DOHH2 (cell line): ENCODE measurements around the gene BCL2.

ENCODE experiments used
- H3F3A ChIP-seq: fragments of 200-600 bp; sonication (generic), shearing (Covaris generic); 2 replicates; pipeline ENCODE4 v1.6.0; 2016; ENCODE audit warnings: antibody characterized with exemption, mild to moderate bottlenecking; ENCODE audit not compliant: control insufficient read depth, insufficient read depth
- H3K27ac ChIP-seq: fragments of 200-600 bp; sonication (generic); 2 replicates; pipeline ENCODE4 v1.5.1; 2014; ENCODE audit warnings: low read depth, mild to moderate bottlenecking, low read length, moderate library complexity
- H3K27me3 ChIP-seq: fragments of 200-600 bp; sonication (generic); 2 replicates; pipeline ENCODE4 v1.6.1; 2014; ENCODE audit warnings: mild to moderate bottlenecking, low read length, mixed read lengths; ENCODE audit not compliant: control insufficient read depth
- H3K36me3 ChIP-seq: fragments of 200-600 bp; sonication (generic); 2 replicates; pipeline ENCODE4 v1.6.1; 2014; ENCODE audit warnings: mild to moderate bottlenecking, low read length, moderate library complexity, mixed read lengths; ENCODE audit not compliant: control insufficient read depth
- H3K4me1 ChIP-seq: fragments of 200-600 bp; sonication (generic); 2 replicates; pipeline ENCODE4 v1.6.1; 2014; ENCODE audit warnings: mild to moderate bottlenecking, low read length, mixed read lengths; ENCODE audit not compliant: control insufficient read depth
- H3K4me2 ChIP-seq: fragments of 200-600 bp; sonication (generic); 2 replicates; pipeline ENCODE4 v1.6.0; 2014; ENCODE audit warnings: mild to moderate bottlenecking, low read length, moderate library complexity
- H3K4me3 ChIP-seq: fragments of 200-600 bp; sonication (generic); 2 replicates; pipeline ENCODE4 v1.5.1; 2014; ENCODE audit warnings: mild to moderate bottlenecking, low read length, mixed read lengths
- H3K79me2 ChIP-seq: fragments of 200-600 bp; sonication (generic); 2 replicates; pipeline ENCODE4 v1.6.1; 2014; ENCODE audit warnings: mild to moderate bottlenecking, low read length, mixed read lengths; ENCODE audit not compliant: control insufficient read depth
- H3K9me2 ChIP-seq: fragments of 200-600 bp; sonication (generic); replicated peaks from 2 replicates; pipeline ENCODE4 v1.6.1; 2014; ENCODE audit warnings: mild to moderate bottlenecking, low read length, mixed read lengths; ENCODE audit not compliant: control insufficient read depth
- H3K9me3 ChIP-seq: fragments of 200-600 bp; sonication (generic); 2 replicates; pipeline ENCODE4 v1.6.1; 2014; ENCODE audit warnings: antibody characterized with exemption, low read length, mixed read lengths; ENCODE audit not compliant: control insufficient read depth, insufficient read depth
- H4K20me1 ChIP-seq: fragments of 200-600 bp; sonication (generic); 2 replicates; pipeline ENCODE4 v1.6.0; 2014; ENCODE audit warnings: low read depth, mild to moderate bottlenecking, antibody characterized with exemption, low read length, moderate library complexity; ENCODE audit not compliant: control insufficient read depth, insufficient read depth
- EZH2phosphoT487 ChIP-seq: fragments of 200-600 bp; sonication (generic); IDR thresholded peaks from 2 replicates; pipeline ENCODE4 v1.6.1; 2017; ENCODE audit warnings: borderline replicate concordance, mild to moderate bottlenecking, antibody characterized with exemption, low read length, moderate library complexity, mixed read lengths
- TF ChIP-seq, protein P1 (sequence below): fragments of 200-600 bp; sonication (generic); IDR thresholded peaks from one replicate; pipeline ENCODE4 v1.5.1; 2014; ENCODE audit warnings: antibody characterized with exemption, mild to moderate bottlenecking, low read depth, low read length; ENCODE audit not compliant: poor library complexity, severe bottlenecking

Gene BCL2

DNA sequence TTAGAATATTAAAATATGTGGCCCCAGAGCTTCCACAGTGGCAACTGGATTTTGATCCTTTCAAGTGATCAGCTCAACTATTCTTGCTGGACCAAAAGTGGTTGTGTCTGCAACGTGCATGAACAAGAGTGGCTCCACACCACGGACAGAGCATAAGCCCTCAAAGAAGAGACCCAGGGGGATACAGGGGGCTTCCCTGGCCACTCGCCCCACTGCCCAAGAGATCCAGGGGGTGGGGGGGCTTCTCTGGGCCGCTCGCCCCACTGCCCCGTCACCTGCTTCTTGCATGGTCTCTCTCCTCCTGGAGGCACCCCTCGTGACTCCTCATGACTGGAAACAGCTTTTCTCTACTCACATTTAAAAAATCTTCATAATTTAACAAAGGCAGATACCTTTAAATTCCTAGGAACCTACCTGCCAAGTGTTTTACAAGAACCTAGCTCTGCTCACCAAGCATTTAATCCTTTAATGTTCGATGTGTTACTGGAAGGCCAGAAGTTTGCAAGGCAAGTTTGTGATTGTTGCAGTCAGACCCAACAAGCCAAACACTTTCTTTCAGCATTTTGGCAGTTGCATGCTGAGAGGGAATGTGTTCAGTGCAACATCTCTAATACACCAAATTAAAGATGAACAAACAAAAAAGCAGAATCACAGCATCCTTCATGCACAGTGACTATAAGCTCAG is 174.3 kb downstream of the BCL2 start:
- peaks cover 55% of the 10 kb centered on the region for H3K36me3 ChIP-seq
- H3K9me3 ChIP-seq, result peaks cover 8% of the 10 kb centered on the region
- H3K4me2 ChIP-seq, result peak overlapping the region; percentile 94
- H4K20me1 ChIP-seq, result no peaks in the 10 kb centered on the region
- peak overlapping the region; percentile 74 for H3K4me3 ChIP-seq
- TF ChIP-seq EZH2phosphoT487, result no peak
- TF ChIP-seq, protein P1, sequence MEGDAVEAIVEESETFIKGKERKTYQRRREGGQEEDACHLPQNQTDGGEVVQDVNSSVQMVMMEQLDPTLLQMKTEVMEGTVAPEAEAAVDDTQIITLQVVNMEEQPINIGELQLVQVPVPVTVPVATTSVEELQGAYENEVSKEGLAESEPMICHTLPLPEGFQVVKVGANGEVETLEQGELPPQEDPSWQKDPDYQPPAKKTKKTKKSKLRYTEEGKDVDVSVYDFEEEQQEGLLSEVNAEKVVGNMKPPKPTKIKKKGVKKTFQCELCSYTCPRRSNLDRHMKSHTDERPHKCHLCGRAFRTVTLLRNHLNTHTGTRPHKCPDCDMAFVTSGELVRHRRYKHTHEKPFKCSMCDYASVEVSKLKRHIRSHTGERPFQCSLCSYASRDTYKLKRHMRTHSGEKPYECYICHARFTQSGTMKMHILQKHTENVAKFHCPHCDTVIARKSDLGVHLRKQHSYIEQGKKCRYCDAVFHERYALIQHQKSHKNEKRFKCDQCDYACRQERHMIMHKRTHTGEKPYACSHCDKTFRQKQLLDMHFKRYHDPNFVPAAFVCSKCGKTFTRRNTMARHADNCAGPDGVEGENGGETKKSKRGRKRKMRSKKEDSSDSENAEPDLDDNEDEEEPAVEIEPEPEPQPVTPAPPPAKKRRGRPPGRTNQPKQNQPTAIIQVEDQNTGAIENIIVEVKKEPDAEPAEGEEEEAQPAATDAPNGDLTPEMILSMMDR, result no peak
- peaks cover 64% of the 10 kb centered on the region for H3F3A ChIP-seq
- H3K27me3 ChIP-seq, result no peaks in the 10 kb centered on the region
- peaks cover 96% of the 10 kb centered on the region for H3K79me2 ChIP-seq
- H3K27ac ChIP-seq, result peak overlapping the region; percentile 94
- no peaks in the 10 kb centered on the region for H3K9me2 ChIP-seq
- H3K4me1 ChIP-seq, result peaks cover 99% of the 10 kb centered on the region

DNA sequence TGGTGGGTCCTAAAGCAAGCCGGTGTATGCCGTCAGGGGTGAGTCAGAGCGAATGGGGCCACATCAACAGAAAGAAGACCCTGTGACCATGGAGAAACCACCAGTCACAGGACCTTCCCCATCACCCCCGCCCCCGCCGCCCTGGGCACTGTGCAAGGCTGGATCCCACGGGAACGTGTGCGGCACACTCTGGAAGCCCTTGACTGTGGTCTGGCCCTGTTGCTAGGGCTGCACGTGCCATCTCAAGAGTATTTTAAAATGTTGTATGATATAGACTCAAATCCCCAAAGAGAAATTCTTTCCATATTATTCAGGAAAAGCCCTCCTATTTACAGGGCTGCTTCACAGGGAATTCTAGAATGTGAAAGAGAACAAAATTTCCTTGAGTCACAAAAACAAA is 174.8 kb downstream of the BCL2 start:
- Histone ChIP-seq H3F3A (peaks cover 70% of the 10 kb centered on the region), H3K4me1 (peaks cover 99% of the 10 kb centered on the region), H3K79me2 (peaks cover 92% of the 10 kb centered on the region), H3K27ac (peak overlapping the region; percentile 94), H3K4me3 (peak overlapping the region; percentile 74), H4K20me1 (no peaks in the 10 kb centered on the region), H3K27me3 (no peaks in the 10 kb centered on the region), H3K4me2 (peak overlapping the region; percentile 94), H3K9me2 (no peaks in the 10 kb centered on the region), H3K36me3 (peaks cover 56% of the 10 kb centered on the region), H3K9me3 (peaks cover 12% of the 10 kb centered on the region)
- TF ChIP-seq, protein P1, result no peak
- TF ChIP-seq EZH2phosphoT487, result no peak

DNA sequence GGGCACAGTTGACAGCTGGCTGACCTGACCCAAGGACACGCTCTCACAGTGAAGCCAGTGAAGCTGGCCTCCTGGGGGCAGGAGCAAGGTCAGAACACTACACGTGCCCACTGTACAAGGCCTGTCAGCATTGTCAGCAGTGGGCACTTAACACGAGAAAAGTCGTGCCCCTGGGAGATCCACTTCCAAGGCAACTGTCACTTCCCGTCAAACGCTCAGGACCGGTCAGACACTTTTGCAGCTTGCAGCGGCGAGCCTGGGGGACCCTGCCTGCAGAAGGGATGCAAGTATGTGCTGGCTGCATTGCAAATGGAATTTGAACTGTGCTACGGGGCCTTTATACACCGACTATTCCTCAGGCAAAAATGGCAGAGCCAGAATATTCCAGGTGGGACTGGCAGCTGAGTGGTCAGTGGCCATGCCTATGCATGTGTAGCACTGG is 176.2 kb downstream of the BCL2 start:
- peaks cover 81% of the 10 kb centered on the region for H3K79me2 ChIP-seq
- H3F3A ChIP-seq, result peaks cover 82% of the 10 kb centered on the region
- H3K9me3 ChIP-seq, result peaks cover 12% of the 10 kb centered on the region
- peaks cover 47% of the 10 kb centered on the region for H3K36me3 ChIP-seq
- H4K20me1 ChIP-seq, result no peaks in the 10 kb centered on the region
- H3K4me2 ChIP-seq, result peak overlapping the region; percentile 94
- TF ChIP-seq, protein P1, result no peak
- no peak for TF ChIP-seq EZH2phosphoT487
- no peaks in the 10 kb centered on the region for H3K9me2 ChIP-seq
- H3K27ac ChIP-seq, result peak overlapping the region; percentile 94
- H3K4me3 ChIP-seq, result peak overlapping the region; percentile 74
- H3K4me1 ChIP-seq, result peaks cover 100% of the 10 kb centered on the region
- H3K27me3 ChIP-seq, result no peaks in the 10 kb centered on the region
